ENCODE data around the gene ADAM23. TPM values are rescaled to one million over a fixed set of nuclear protein-coding genes. Genes with fewer than 3 reads are reported as not detected.

ADAM23 gene
- total RNA-seq = 9.6 and 12.7 TPM in 2 replicates

GRCh38 chr2:206442833-206443734 lies at the start of gene ADAM23:
ADAM23 (plus strand) TSS chr2:206443532; CDS start chr2:206443867, 335 bp downstream.

GRCh38 chr2:206642075-206643025 lies 199.0 kb downstream of the ADAM23 start, which contains the start of gene FAM237A:
FAM237A (plus strand) TSS chr2:206642487; CDS start chr2:206644237, 1,750 bp downstream.

Other genes starting within 250 kb of the ADAM23 start
- gene ZDBF2, start 168.9 kb upstream of the ADAM23 start, total RNA-seq = 11.4 and 13.7 TPM in 2 replicates
- not detected in 2 replicates for gene FAM237A, start 199.0 kb downstream of the ADAM23 start, total RNA-seq

Measured in epithelial cell of umbilical artery (primary cell).